Calu3 (cell line): Measurements from ENCODE around the gene STAB1. TPM values are rescaled to one million over a fixed set of nuclear protein-coding genes. Genes with fewer than 3 reads are reported as not detected.

Experiments used
- BruUV-seq: library from RNA; stranded (reverse); fragments of 400-500 nt; replicated peaks from 2 replicates; lab custom pipeline; 2021; lab: Mats Ljungman, UMichigan
- CTCF ChIA-PET: fragments of 300-600 bp; sonication (Branson Sonifier 250); formaldehyde crosslinking; loops from one replicate; lab custom pipeline; 2022; ENCODE audit warnings: antibody characterized with exemption; lab: Charles Lee
- DNase-seq: peaks from one replicate; pipeline ENCODE4 v3.0.0; 2022
- H3K27ac Mint-ChIP-seq: one replicate; pipeline ENCODE4 v1.8.0; 2022; ENCODE audit warnings: mixed read lengths; ENCODE audit not compliant: unreplicated experiment
- H3K27me3 Mint-ChIP-seq: one replicate; pipeline ENCODE4 v1.8.0; 2022; ENCODE audit warnings: mixed read lengths; ENCODE audit not compliant: unreplicated experiment
- H3K36me3 Mint-ChIP-seq: one replicate; pipeline ENCODE4 v1.8.0; 2022; ENCODE audit warnings: mild to moderate bottlenecking, moderate library complexity, mixed read lengths; ENCODE audit not compliant: insufficient read depth, unreplicated experiment
- H3K4me1 Mint-ChIP-seq: one replicate; pipeline ENCODE4 v1.8.0; 2022; ENCODE audit warnings: mild to moderate bottlenecking, low read depth, mixed read lengths; ENCODE audit not compliant: unreplicated experiment
- H3K4me3 Mint-ChIP-seq: one replicate; pipeline ENCODE4 v1.8.0; 2022; ENCODE audit warnings: mild to moderate bottlenecking, low read depth, moderate library complexity, mixed read lengths; ENCODE audit not compliant: unreplicated experiment
- H3K9me3 Mint-ChIP-seq: one replicate; pipeline ENCODE4 v1.8.0; 2022; ENCODE audit warnings: low read depth, mixed read lengths; ENCODE audit not compliant: unreplicated experiment
- CTCF ChIP-seq: fragments of 200-600 bp; IDR thresholded peaks from one replicate; pipeline ENCODE4 v1.8.0; 2022; ENCODE audit warnings: antibody characterized with exemption; ENCODE audit not compliant: unreplicated experiment
- intact Hi-C: fragments of 100-400 bp; cut with micrococcal nuclease; formaldehyde crosslinking; loops from one replicate; pipeline ENCODE4 v1.10.0; 2022; ENCODE audit not compliant: unreplicated experiment
- total RNA-seq: library from RNA; stranded (reverse); gene quantifications from 2 replicates; pipeline ENCODE4 v1.2.3, GENCODE V29; 2022

STAB1 gene
- total RNA-seq, 1 experiment from 2014 or later, result 0.26 TPM

GRCh38 chr3:52521881-52522650, 26.9 kb downstream of the STAB1 start:
- no peak overlapping the region for H3K4me3 Mint-ChIP-seq
- TF ChIP-seq CTCF, result no peak
- intact Hi-C loops, result no loop called here

GRCh38 chr3:52522651-52523251, 27.6 kb downstream of the STAB1 start:
- intact Hi-C loops, result no loop called here
- Mint-ChIP-seq H3K9me3 (no peaks in the 10 kb centered on the region), H3K27ac (no peak overlapping the region), H3K36me3 (peaks cover 40% of the 10 kb centered on the region), H3K4me3 (no peak overlapping the region), H3K4me1 (no peaks in the 10 kb centered on the region), H3K27me3 (no peaks in the 10 kb centered on the region)
- no peak for DNase-seq
- no peak for TF ChIP-seq CTCF
- no TSS peak for BruUV-seq
- CTCF ChIA-PET, result interaction anchor here (0.6 kb wide), 1 partner anchor 348 kb away, joined by 4 read pairs; no protein-coding TSS in a partner anchor

More at GRCh38 chr3:52521881-52522650, 26.9 kb downstream of the STAB1 start:
- no peaks in the 10 kb centered on the region for H3K4me1 Mint-ChIP-seq
- no peak overlapping the region for H3K27ac Mint-ChIP-seq
- peaks cover 3% of the 10 kb centered on the region for H3K27me3 Mint-ChIP-seq
- DNase-seq, result no peak
- H3K36me3 Mint-ChIP-seq, result peaks cover 35% of the 10 kb centered on the region
- no peaks in the 10 kb centered on the region for H3K9me3 Mint-ChIP-seq
- CTCF ChIA-PET, result no interaction called here
- no TSS peak for BruUV-seq

- Mint-ChIP-seq H3K27ac (no peak overlapping the region), H3K36me3 (peaks cover 46% of the 10 kb centered on the region), H3K9me3 (no peaks in the 10 kb centered on the region), H3K4me1 (no peaks in the 10 kb centered on the region), H3K27me3 (no peaks in the 10 kb centered on the region), H3K4me3 (no peak overlapping the region)
- no peak for DNase-seq
- intact Hi-C loops, result no loop called here
- CTCF ChIA-PET, result interaction anchor here (0.6 kb wide), 1 partner anchor 347 kb away, joined by 4 read pairs; no protein-coding TSS in a partner anchor
- TF ChIP-seq CTCF, result no peak
- BruUV-seq, result no TSS peak
These were observed 28.5 kb downstream of the STAB1 start for GRCh38 chr3:52523386-52524257.

- no peak overlapping the region for H3K27ac Mint-ChIP-seq
- BruUV-seq, result no TSS peak
- CTCF ChIA-PET, result interaction anchor here (0.6 kb wide), 2 partner anchors 61 to 510 kb away, joined by 4 to 5 read pairs; no protein-coding TSS in a partner anchor
These were observed 29.2 kb downstream of the STAB1 start for GRCh38 chr3:52524258-52524751.

More at GRCh38 chr3:52524258-52524751, 29.2 kb downstream of the STAB1 start:
- no peak for TF ChIP-seq CTCF
- no peak for DNase-seq
- Mint-ChIP-seq H3K4me1 (no peaks in the 10 kb centered on the region), H3K9me3 (no peaks in the 10 kb centered on the region), H3K4me3 (no peak overlapping the region), H3K27me3 (no peaks in the 10 kb centered on the region), H3K36me3 (peaks cover 51% of the 10 kb centered on the region)
- intact Hi-C loops, result no loop called here
